ENCODE data around the gene ANO9.

The ANO9 gene

GRCh38 chr11:455566-456147, 13.8 kb upstream of the ANO9 start:
- no peak for DNase-seq (ENCODE audit: low read depth)
- H3K4me3 ChIP-seq (ENCODE audit: low read length), result no peak overlapping the region
- no peak for TF ChIP-seq CTCF (conservative IDR thresholded peaks at IDR 0.05; ENCODE audit: low read depth, low read length)

DNA sequence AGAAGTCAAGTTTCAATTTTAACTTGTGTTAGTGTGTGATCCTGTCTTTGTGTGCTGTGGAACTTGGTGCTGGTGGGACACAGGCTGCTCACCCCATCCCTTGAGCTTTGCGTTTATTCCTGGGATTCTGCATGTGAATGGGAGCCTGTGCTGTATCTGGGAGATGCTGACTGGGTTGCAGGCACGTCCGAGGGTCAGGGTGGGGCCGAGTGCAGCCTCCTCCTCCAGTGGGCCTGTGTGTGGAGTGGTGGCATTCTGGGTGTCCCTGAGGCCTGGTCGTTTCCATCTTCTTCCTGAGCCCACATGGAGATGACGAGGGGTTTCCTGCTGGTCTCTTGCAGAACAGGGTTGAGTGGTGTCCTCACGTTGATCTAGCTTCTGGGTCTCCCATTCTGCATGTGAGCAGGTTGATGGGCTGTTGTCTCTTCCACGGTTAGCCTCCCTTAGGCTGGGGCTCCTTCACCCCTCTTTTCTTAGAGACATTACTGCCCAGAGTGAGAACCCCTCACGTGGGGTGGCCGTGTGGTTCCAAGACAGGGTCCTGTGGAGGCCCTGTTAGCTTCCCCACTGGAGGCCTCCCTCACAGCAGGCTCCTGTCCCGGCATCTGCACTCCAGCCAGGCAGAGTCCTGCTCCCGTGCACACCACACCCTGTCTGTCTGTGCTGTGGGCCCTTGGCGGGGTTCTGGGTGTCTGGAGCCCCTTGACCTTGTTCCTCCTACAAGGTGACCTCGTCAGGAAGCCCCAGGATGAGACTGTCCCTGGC, 13.2 kb upstream of the ANO9 start:
- DNase-seq (ENCODE audit: low read depth), result no peak

GRCh38 chr11:454043-454442, 12.2 kb upstream of the ANO9 start:
- DNase-seq (ENCODE audit: low read depth), result no peak
- H3K4me3 ChIP-seq (ENCODE audit: low read length), result no peak overlapping the region
- TF ChIP-seq CTCF (conservative IDR thresholded peaks at IDR 0.05; ENCODE audit: low read depth, low read length), result no peak

More for the DNA sequence above, 13.2 kb upstream of the ANO9 start:
- TF ChIP-seq CTCF (conservative IDR thresholded peaks at IDR 0.05; ENCODE audit: low read depth, low read length), result no peak
- no peak overlapping the region for H3K4me3 ChIP-seq (ENCODE audit: low read length)

GRCh38 chr11:453564-453963, 11.8 kb upstream of the ANO9 start:
- DNase-seq (ENCODE audit: low read depth), result no peak
- no peak overlapping the region for H3K4me3 ChIP-seq (ENCODE audit: low read length)
- TF ChIP-seq CTCF (conservative IDR thresholded peaks at IDR 0.05; ENCODE audit: low read depth, low read length), result no peak

GRCh38 chr11:452916-453527, 11.2 kb upstream of the ANO9 start:
- DNase-seq (ENCODE audit: low read depth), result no peak
- no peak for TF ChIP-seq CTCF (conservative IDR thresholded peaks at IDR 0.05; ENCODE audit: low read depth, low read length)
- H3K4me3 ChIP-seq (ENCODE audit: low read length), result no peak overlapping the region

DNA sequence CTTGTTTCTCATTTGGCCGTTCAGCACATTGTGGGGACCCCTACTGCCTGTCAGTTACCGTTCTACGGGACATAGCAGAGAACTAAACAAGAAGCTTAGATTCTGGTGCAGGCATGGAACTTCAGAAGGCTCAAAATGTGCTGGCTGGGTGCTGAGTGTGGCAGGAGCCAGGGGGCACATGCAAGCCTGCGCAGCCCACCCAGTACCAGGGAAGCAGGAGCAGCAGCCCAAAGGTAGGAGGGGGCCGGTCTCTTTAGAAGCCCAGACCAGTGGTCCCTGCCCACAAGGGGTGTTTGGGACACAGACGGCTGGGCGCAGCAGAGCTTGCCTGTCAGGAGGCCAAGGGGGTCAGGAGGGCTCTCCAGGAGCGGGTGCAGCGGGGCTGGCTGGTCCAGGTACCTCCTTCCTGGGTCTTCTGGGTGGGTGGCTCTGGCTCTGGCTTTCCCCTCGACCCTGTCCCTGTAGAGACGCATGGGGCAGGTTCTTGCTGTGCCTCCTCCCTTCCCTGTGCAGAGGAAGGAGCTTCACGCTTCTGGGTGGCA, 10.5 kb upstream of the ANO9 start:
- no peak for TF ChIP-seq CTCF (conservative IDR thresholded peaks at IDR 0.05; ENCODE audit: low read depth, low read length)
- no peak overlapping the region for H3K4me3 ChIP-seq (ENCODE audit: low read length)
- no peak for DNase-seq (ENCODE audit: low read depth)

All from retinal pigment epithelial cell (primary cell).